ENCODE measurements around the gene GUF1. TPM values are rescaled to one million over a fixed set of nuclear protein-coding genes. Genes with fewer than 3 reads are reported as not detected.

The GUF1 gene, protein sequence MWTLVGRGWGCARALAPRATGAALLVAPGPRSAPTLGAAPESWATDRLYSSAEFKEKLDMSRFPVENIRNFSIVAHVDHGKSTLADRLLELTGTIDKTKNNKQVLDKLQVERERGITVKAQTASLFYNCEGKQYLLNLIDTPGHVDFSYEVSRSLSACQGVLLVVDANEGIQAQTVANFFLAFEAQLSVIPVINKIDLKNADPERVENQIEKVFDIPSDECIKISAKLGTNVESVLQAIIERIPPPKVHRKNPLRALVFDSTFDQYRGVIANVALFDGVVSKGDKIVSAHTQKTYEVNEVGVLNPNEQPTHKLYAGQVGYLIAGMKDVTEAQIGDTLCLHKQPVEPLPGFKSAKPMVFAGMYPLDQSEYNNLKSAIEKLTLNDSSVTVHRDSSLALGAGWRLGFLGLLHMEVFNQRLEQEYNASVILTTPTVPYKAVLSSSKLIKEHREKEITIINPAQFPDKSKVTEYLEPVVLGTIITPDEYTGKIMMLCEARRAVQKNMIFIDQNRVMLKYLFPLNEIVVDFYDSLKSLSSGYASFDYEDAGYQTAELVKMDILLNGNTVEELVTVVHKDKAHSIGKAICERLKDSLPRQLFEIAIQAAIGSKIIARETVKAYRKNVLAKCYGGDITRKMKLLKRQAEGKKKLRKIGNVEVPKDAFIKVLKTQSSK
- 10 to 100 TPM; 20.3 to 36.5 (median 30.1) TPM for polyA plus RNA-seq (ENCODE audit: insufficient read length in 4 of 4)

DNA sequence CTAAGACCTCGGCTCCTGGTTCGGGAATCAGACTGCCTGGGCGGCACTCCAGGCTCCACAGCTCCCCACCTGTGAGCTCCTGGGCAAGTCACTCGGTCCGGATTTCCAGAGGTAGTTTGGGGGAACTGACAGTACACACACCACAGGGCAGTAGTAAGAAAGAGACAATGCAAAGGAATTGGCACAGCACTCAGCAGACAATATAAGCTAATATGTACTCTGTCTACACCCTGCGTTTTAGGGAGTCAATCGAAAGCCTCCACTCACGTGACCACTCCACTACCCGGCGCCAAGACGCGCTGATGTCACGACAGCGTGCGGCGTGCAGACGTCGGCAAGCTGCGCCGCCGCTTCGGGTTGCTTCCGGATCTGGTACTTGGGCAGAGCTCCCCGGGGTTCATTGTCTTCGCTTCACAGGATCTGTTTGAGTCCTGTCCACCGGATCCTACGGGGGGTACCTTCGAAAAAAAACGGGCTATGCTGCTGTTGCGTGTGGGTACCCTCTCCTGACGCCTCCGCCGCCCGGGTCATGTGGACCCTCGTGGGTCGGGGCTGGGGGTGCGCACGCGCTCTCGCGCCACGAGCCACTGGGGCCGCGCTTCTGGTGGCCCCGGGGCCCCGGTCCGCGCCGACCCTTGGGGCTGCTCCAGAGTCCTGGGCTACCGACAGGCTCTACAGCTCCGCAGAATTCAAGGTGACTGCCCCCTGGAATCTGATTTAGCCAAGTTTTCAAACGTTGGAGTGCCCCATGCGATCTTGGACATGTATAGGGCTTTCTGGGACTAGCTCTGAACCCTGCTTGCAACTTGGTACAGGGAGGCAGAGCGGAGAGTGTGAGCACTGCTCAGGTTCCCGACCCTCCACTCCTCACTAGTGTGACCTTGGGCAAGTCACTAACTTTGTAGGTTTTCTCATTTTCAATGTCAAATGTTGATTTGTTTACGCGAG lies at the start of gene GUF1:
GUF1 (plus strand) TSS at position 327 of the 948 bp plus-strand sequence; CDS start at position 530, 203 bp downstream.
- peak; percentile 76 to 86 (median 81) for DNase-seq (ENCODE audit: low read depth in 4 of 4, low spot score in 3 of 4)

DNA sequence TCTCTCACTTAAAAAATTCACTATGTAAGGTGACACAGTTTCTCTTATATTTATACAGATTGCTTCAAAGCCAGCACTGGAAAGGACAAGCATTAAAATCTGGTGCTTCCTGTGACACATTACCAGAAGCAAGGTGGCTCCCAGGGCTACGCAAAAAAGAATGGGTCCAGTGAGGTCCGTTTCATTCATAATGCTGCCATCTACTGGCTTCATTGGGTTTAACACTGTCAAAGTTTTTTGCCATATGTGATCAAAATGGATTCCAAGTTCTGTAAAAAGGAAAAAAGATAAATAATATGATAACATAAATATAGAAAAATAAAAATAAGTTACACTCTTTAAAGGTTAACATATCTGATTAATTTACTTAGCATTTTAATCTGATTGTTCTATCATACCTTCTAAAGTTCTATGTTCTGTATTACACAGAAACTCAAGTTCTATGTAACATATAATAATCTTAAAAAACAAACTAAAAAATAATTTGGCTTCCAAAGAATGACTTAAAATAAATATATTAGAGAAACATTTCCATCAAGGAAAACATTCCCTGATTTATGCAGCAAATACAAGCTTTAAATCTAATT lies 48.8 kb upstream of the GUF1 start:
- DNase-seq (ENCODE audit: low read depth in 4 of 4, low spot score in 3 of 4) = peak; percentile 4 to 24 (median 12)

DNA sequence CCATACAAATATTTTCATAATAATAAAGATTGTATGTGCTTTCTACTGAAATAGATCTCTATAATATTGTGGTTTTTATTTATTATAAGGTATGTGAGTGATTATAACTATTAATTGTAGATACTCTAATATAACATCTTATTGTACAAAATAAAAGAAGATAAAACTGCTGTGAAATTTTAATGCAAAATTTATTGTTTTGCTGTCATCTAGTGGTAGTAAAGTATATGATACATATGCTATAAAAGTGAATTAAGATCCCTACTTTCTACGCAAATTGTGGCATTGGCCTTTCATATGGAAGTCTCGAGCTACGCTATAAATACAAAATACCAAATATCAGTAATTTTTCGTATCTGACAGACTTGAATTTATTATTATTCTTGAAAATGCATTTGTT lies 46.1 kb upstream of the GUF1 start:
- no peak for DNase-seq (ENCODE audit: low read depth in 4 of 4, low spot score in 3 of 4)

DNA sequence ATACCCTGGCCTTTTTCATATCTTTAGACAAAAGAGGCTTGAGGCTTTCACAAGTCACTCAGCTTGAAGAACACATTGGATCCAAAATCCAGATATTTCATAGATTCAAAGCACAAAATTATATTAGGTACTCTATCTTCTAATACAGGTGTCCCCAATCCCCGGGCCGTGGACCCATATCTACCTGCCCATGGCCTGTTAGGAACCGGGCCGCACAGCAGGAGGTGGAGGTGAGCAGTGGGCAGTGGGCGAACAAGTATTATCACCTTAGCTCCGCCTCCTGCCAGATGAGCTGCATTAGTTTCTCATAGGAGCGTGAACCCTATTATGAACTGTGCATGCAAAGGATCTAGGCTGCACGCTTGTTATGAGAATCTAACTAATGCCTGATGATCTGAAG lies 45.5 kb upstream of the GUF1 start:
- DNase-seq (ENCODE audit: low read depth in 4 of 4, low spot score in 3 of 4) = no peak

DNA sequence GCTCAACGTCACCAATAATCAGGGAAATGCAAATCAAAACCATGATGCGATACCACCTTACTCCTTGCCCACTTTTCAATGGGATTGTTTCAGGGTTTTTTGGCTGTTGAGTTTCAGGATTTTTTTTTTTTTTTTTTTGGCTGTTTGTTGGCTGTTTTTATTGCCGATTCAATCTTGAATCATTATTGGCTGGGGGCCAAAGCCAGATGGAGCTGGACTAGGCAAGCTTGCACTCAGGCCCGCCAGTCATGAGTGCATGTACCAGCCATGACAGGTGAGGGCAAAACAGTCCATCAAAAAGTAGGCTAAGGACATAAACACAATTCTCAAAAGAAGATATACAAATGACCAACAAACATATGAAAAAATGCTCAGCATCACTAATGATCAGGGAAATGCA lies 40.1 kb upstream of the GUF1 start:
- DNase-seq (ENCODE audit: low read depth in 4 of 4, low spot score in 3 of 4) = no peak

DNA sequence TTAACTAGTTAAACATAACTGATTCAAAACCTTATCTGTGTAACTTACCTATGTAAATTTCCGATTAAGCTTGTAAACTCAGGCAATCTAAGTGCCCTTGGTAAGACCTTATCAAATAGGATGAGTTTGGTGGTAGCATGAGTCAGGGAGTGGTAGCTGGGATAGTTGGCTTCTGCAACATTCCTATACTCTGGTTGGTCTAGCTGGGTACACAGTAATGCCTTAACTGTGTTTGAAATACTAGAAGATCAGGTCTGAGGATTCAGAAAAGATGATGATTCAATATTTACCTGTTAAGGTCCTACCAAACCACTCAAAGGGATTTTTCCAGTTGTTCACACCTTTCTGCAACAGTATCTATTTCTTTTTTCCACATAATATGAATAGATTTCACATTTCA lies 32.1 kb upstream of the GUF1 start:
- no peak for DNase-seq (ENCODE audit: low read depth in 4 of 4, low spot score in 3 of 4)

DNA sequence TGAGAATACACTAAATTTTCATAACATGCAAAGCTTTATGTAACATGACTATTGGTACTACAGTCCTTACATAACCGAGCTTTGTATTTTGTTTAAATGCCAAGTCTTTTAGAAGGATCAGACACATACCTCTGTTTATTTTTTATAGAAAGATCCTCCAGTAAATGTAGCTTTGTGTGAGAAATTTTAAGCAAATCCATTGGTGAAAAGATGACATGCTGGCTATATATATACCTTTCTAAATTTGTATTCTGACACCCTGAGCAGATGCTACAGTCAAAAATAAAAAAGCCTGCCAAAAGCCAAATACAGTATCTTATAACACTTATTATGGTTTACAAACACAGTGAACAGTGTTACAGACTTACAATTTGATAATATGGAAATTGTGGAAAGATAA lies 26.8 kb upstream of the GUF1 start, which contains the start of gene YIPF7:
YIPF7 (minus strand) TSS at position 201 of the 400 bp plus-strand sequence. CDS start 1,525 bp downstream, outside the sequence.
- no peak for DNase-seq (ENCODE audit: low read depth in 4 of 4, low spot score in 3 of 4)

DNA sequence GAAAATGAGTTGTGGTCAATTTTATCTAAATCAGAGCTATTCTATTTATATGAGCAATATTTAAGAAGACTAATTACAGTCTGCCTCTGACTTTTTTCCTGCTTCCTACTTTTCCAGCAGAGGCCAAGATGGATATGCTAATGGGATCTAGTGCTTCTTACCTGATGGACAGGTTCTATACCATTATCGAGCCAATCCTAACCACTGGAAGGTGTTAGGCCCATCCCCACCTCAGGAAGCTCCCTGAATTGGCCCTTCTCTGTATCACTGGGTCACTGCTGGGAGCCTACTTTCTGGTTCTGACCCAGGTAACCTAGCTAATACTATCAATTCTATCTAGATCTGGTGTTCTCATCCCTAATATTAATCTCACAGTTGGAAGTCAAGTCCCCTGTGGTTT lies 26.2 kb upstream of the GUF1 start:
- DNase-seq (ENCODE audit: low read depth in 4 of 4, low spot score in 3 of 4) = no peak

DNA sequence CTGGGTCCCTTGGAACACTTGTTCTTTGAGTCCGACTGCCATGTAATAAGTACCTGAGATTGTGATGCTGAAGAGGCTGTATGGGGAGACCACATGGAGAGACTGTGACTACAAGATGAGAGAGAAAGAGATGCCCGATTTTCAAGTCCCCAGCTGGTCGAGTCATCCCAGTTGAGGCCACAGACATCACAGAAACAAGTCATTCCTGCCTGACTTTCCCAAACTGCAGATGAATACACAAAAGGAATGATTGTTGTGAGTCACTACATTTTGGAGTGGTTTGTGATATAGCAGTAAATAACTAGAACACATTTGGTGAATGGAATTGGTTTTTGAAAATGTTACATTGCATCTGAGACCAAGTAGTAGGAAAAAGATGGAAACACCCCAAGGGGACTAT lies 17.8 kb upstream of the GUF1 start:
- DNase-seq (ENCODE audit: low read depth in 4 of 4, low spot score in 3 of 4) = no peak

DNA sequence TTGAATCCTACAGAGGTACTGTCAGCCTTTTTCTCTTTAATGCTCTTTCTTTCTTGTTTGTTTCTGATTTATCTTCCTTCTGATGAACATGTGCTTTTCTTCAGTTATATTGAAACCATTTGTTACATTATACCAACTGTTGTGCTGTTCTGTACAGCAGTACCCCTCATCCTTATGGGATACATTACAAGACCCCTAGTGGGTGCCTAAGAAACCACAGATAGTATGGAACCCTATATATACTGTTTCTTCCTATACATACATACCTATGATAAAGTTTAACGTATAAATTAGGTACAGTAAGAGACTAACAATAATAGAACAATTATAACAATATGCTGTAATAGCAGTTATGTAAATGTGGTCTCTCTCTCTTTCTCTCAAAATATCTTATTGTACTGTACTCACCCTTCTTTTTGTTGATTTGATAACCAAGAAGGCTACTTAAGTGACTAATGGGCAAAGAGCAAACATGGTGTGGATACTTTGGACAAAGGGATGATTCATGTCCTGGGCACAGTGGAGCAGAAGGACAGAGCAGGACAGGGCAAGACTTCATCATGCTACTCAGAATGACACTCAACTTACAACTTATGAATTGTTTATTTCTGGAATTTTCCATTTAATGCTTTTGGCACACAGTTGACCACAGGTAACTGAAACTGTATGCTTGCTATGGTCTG lies 16.1 kb upstream of the GUF1 start:
- DNase-seq (ENCODE audit: low read depth in 4 of 4, low spot score in 3 of 4) = no peak

DNA sequence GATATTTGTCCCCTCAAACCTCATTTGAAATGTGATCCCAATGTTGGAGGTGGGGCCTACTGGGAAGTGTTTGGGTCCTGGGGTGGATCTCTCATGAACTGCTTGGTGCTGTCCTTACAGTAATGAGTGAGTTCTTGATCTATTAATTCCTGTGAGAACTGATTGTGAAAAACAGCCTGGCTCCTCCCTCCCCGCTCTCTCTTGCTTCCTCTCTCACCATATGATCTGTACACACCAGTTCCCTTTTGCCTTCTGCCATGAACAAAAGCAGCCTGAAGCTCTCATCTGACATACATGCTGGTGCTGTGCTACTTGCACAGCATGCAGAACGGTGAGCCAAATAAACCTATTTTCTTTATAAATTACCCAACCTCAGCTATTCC lies 15.6 kb upstream of the GUF1 start:
- DNase-seq (ENCODE audit: low read depth in 4 of 4, low spot score in 3 of 4) = no peak

DNA sequence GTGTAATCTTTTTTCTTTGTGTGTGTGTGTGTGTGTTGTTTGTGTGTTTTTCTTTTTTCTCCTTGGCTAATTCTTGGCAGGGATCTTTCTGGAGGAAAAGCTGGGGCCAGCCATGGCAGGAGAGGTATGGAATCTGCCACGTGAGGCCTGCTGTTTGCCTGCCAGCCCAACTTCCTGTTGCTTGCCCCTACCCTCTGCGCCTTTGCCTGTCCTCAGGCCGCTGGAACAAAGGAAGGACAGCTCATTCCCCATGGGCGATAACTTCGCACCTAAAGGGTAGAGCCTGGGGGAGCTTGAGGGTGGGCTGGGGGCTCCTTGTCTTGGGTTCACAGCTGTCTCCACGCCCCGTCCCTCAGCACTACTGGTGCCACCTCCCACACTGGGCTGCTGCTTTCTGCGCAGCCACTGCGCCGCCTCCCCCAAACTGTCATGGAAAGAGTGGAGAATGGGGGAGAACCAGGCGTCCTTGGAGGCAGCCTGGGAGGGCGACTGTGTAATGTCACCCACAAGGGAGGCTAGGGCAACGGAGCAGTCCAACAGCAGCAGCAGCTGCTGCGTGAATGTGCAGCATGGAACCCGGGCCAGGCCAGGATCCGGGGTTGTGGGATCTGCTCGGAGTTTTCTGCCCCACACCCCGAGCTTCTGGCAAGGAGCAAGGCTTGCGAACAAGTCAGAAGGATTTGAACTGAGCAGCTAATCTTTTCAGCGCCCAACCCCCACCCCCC lies 14.5 kb upstream of the GUF1 start:
- DNase-seq (ENCODE audit: low read depth in 4 of 4, low spot score in 3 of 4) = no peak

DNA sequence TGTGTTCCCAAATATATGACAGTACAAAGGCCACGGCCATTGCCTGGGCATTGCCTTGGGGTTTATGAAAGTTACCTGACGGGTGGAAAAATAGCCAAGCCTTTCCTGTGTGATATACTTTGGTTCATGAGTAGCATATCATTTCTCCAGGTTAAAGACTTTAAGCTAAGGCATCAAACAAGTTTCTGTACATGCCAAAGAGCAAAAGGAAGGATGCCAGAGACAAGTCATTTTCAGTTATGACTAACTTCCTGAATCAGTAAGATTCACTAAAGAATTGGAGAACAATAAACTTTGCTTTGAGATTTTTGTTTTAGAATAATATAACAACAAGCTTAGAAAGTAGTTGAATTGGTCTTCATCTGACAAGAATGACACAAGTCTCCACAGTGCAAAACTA lies 9.7 kb upstream of the GUF1 start:
- DNase-seq (ENCODE audit: low read depth in 4 of 4, low spot score in 3 of 4) = no peak

DNA sequence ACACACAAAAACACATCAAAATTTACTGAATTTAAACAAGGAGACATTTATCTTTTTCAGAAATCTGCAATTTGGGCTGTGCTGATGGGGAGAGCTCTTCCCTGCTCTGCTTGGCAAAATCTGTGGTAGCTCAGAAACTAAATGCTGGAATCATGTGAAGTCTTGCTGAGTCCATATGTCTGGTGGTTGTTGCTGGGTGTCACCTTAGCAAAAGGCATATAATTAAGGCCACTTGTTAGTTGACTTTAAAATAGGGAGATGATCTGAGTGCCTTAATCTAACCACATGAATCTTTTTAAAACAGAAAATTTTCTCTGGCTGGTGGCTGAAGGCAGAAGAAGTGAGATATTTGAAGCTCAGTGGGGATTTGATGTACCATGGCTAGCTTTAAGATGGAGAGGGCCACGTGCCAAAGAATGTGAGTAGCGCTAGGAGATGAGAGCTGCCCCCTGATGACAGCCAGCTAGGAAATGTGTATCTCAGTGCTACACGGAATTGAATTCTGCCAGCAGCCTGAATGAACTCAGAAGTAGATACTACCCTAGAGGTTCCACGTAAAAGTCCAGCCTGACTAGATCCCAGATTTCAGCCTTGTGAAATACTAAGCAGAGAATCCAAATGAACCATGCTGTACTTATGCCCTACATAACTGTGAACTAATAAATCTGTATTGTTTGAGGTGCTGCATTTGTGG lies 7.6 kb upstream of the GUF1 start:
- no peak for DNase-seq (ENCODE audit: low read depth in 4 of 4, low spot score in 3 of 4)

DNA sequence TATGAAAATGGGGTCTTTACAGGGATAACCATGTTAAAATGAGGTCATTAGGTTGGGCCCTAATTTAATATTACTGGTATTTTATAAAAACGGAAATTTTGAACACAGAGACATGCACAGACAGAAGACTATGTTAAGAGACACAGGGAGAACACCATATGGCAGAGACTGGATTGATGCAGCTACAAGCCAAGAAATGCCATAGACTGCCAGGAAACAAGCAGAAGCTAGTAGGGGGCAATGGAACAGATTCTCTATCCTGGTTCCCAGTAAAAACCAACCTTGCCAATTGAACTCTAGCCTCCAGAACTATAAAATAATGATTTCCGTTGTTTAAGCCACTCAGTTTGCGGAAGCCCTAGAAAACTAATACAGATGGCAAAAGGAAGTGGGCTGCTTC lies 6.6 kb upstream of the GUF1 start:
- DNase-seq (ENCODE audit: low read depth in 4 of 4, low spot score in 3 of 4) = no peak

DNA sequence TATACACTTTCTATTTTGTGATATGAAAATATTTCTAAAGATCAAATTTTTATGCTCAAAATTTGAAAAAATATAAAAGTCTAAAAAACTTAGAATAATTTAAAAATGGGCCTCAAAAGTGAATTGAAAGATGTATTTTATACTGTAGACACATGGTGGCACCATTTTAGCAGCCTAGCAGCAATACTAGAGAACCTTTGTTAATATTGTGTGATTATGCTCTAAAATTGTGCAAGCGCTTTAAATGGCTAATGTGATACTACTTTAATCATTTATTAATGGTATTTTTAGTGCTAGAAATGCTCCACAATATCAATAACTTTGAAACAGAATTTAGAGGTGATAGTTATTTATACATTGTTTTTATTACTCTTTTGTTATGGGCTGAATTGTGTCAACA lies 3.7 kb upstream of the GUF1 start:
- no peak for DNase-seq (ENCODE audit: low read depth in 4 of 4, low spot score in 3 of 4)

DNA sequence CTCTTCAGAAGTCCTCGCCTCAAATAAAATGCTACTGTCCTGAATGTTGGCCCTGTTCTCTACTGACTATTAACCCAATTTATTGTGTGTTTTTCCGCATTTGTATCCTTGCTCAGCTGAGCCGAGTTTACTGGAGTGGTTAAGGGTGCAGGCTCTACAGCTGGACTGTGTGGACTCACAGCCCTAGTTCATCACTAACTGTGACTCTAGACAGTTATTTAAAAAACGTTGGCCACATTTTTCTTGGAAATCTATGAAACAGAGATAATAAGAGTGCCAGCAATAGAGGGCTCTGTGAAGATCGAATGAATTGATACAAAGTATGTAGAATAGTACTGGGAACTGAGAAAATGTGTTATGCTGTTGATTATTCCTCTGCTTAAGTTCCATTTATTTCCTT lies 2.9 kb upstream of the GUF1 start:
- DNase-seq (ENCODE audit: low read depth in 4 of 4, low spot score in 3 of 4) = no peak

DNA sequence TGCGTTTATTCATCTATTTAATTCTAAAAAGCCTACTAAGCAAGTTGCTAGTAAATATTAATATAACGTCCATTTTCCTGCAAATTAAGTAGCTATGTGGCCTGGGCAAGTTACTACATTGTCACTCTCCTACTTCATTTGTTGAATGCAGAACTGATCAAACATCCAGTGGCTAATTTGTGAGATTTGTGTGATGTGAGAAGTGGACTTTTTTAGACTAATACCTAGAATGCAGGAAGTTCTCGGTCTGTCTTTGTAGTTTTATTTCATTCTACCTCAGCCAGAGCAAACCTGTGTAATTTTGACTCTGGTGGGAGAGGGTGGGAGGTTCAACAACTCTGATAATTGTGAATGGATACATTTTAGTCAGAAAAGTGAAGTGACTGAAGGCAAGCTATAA lies 840 bp downstream of the GUF1 start:
- no peak for DNase-seq (ENCODE audit: low read depth in 4 of 4, low spot score in 3 of 4)

DNA sequence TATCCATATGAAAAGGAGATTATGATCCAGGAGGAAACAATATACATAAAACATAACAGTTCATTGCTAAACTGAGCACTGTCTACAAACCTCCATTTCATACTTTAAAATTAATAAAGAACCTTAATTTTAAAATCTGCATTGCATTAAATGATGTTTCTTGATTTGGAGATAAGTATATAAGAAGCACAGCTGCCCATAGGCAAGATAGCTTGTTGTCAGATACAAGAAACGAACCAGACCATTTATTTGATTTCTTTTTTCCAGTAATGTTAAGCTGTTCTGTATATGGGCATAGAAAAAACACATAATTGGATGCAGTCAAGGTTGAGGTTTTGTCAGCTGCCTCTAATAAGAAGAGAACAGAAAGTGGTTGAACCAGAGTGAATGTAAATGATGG lies 6.4 kb downstream of the GUF1 start:
- no peak for DNase-seq (ENCODE audit: low read depth in 4 of 4, low spot score in 3 of 4)

Measured in left renal pelvis (tissue), 4 donors.